Amniotic epithelial cell (primary cell): ENCODE results near the gene NR2F6.

Experiments
- DNase-seq: peaks from one replicate; pipeline ENCODE4 v3.0.0-alpha.2; 2010; ENCODE audit warnings: low read depth

Gene NR2F6

DNA sequence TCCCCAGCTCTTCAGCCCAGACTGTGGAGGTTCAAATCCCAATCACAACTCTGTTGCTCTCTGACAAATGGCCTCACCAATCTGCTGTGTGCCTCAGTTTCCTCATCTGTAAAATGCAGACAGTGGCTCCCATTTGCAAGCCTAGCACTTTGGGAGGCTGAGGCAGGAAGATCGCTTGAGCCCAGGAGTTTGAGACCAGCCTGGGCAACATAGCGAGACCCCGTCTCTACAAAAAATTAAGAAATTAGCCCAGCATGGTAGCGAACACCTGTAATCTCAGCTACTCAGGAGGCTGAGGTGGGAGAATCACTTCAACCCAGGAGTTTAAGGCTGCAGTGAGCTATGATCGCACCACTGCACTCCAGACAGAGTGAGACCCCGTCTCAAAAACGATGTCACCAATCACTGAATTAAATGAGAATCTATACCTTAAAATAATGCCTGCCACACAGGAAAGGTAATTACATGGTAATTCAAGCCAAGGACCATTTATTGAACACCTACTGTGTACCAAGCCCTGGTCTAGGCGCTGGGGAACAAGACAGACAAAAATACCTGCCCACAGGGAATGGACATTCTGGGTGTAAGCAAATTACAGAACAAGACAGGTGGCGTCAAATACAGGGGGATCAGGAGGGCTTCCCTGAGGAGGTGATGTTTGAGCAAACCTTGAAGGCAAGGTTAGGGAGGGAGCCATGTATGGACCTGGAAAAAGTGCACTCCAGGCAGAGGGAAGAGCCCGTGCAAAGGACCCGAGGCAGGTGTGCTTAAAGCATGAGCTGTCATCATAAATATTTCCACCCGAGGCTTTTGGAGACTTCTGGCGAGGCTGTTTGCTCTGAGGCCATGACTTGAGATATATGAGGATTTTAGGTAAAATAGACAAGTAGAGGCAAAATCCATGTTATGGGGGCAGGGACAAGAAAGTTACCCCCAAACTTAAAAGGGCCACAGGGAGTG is 7.7 kb downstream of the NR2F6 start:
- DNase-seq = no peak

DNA sequence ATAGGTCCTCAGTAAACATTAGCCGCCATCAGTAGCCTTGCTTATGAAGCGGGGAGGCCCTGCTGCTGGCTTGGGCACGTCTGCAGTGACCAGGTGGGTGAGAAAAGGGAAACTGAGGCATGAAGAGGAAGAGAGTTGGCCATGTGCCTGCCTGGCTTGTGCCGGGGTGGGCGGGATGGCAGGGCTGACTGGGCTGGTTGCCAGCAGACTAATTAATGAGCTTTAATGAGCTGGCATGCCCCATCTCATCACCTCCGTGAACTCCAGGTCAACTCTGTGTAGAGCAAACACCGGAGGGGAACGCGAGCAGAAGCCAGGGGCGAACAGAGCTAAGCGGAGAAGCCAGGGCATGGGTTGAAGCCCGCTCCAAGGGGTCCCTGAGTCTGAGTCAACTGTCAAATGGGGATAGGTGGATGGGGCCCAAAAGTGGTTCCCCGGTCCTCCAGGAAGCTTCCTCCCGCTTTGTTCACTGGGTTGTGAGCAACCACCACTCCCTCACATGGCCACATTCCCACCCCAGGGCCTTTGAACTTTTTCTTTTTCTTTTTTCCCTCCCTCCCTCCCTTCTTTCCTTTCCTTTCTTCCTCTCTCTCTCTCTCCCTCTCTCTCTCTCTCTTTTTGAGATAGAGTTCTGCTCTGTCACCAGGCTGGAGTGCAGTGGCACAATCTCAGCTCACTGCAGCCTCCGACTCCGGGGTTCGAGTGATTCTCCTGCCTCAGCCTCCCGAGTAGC is 8.7 kb downstream of the NR2F6 start:
- DNase-seq = no peak

DNA sequence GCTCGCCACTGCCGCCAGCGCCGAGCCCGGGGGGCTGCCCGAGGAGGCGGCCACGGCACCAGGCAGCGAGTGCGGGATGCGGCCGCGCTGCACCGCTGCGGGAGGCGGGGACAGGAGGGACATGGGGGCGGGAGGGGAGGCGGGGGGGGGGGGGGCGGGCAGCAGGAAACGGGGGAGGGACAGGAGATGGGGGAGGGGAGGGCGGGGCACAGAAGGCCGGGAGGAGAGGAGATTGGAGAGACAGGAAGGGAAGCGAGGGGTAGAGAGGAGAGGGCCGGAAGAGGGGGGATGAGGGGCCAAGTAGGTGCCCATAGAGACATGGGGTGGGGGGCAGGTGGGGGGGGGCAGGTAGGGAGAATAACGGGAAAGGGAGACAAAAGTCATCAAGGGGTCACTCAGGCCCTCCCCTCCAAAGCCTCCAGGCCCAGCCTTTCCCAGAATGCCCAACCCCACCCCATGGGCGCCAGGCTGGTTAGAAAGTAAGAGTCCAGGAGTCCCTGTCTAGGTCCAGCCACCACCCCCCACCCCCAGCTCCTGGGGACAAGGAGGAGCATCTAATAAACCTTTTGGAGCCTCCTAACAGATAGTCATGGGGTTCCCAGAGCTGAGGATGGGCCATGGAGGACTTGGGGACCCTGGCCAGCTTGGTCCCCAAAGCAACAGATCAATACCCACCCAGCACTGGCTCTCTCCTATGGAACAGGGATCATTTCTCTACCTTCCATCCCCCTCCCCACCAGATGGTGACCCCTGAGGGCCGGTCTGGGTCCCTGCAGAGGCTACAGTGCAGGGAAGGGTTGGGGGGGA is 9.5 kb downstream of the NR2F6 start:
- no peak for DNase-seq

DNA sequence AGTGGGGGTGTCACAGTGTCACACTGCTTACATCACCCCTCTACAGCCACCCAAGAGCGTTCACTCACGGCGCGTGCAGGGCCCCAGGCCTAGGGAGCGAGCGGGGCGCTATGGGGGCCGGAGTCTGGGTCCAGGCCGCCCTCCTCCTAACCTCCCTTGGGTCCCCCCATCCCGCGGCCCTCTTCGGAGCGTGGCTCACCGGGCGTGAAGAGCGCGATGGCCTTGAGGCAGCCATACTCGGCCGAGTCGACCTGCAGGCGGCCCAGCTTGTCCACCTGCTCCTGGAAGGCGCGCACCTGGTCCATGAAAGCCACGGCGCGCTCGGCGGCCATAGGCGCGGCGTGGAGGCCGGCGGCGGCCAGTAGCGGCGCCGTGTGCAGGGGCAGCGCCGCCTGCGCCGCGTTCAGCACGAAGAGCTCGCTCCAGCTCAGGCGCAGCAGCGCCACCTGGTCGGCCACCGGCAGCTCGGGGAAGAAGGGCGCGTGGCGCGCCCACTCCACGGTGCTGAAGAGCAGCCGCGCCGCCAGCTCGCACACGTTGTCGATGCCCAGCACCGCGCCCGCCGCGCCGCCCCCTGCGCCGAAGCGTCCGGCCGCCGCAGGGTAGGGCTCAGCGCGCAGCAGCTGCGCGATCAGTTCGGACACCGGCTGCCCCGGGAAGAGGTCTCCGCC is 10.3 kb downstream of the NR2F6 start:
- peak; percentile 74 for DNase-seq

DNA sequence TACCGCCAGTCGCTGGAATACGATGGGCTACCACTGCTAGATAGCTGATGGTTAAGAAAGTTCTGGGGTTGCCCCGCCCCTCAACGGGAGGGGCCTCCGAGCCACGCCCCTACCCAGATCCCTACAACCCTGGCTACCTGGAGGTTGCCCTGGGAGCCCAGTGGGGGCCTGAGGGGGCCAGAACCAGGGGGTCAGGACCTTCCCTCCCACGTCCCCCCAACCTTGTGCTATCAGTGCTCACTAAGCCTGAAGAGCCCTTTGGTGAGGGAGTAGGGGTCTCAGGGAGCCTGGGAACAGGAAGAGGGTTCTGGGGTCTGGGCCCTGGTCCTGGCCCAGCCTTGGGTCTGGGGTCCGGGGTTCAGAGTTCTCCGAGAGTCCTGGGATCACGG is 10.8 kb downstream of the NR2F6 start:
- DNase-seq = peak; percentile 47

DNA sequence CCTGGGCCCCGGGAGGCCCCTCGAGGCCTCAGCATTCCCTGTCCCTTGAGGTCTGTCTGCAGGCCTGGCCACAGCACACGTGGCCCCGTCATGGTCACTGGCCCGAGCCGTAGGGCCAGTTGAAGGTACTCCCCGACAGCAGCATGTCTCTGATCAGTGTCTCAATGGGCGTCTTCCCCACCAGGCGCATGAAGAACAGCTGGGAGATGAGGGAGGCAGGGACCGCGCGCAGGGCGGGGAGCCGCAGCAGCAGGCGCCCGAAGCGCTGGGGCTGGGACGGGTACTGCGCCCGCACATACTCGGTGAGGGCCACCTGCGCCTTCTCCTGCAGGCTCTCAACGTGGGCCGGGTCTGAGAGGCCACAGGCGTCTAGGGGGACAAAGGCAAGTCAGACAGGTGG is 13.5 kb downstream of the NR2F6 start:
- no peak for DNase-seq

DNA sequence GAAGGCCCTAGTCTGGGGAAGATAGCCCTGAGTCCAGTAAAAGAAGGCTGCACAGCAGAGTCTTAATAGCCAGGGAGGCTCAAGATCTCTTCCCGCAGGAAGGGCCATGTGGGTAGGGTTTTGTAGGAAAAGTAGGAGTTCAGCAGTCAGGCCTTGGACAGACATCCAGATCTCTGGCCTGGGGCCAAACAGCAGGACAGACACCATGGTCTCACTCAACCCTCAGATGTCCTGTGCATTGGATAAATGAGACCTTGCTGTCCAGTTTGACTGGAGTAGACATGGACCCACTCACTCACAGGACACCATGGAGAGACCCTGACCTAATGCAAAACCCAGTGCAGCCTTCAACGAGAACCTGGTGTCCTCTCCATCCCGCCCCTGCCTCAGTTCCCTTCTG is 15.8 kb downstream of the NR2F6 start:
- DNase-seq = no peak

DNA sequence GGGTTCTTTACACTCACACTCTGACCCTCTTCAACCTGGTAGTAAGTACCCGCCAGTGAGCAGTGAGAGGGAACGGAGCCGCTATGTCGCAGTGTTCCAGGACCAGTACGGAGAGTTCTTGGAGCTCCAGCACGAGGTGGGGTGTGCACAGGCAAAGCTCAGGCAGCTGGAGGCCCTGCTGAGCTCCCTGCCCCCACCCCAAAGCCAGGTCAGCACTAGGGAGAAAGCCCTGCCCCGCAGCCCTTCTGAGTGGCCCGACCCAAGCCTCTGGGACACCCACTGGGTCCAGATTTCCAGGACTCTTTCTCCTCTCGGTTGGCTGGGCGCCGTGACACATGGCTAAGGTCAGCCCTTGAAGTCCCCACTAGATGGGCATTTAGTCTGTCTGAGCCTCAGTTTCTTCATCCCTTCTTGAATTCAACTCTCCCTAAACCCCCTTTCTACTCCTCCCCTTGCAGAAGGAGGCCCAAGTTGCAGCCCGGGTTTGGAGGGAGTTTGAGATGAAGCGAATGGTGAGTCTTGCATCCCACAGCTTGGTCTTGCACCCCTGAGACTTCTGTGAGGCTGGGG is 17.8 kb downstream of the NR2F6 start:
- DNase-seq = no peak

DNA sequence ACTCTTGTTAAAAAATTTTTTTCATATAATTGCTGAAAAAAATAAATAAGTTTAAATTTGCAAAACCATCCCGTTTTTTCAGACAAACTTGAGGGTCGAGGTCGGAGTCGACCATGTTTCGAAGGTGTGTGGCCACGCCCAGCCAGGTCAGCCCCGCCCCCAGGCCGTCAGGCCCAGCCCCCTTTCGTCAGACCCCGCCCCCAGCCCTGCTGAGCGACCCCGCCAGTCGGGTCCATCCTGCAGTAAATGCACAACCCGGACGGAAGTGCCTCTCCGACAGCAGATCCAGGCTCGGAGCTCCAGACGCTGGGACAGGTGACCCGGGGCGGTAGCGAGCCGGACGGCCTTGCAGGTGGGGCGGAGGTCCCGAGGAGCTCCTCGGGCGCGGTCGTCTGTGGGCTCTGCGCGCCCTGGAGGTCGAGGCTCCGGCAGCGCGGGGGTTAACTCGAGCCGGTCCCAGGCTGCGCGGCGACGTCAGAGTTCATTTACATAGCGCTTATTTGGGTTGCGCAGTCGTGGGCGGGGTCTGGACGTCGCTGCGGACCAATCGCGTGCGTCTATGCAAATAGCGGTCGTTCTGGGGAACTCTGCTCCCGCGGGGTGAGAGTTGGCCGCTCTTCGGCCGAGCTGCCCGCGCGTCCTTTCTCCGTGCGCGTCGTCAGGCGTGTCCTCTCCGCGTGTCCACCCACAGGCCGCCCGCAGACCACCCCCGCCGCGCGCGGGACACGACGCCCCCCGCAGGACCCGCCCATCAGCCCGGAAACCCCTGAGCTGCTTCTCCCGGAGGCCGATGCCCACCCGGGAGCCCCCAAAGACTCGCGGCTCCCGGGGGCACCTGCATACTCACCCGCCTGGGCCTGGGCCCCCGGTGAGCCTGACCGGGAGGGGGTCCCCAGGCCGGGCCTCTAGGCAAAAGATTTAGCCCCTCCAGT is 19.5 kb downstream of the NR2F6 start, which contains the start of gene OCEL1:
TSS of gene OCEL1 (plus strand) at position 225 of the 932 bp plus-strand sequence. CDS start at position 247, 22 bp downstream.
- peak; percentile 97 for DNase-seq

DNA sequence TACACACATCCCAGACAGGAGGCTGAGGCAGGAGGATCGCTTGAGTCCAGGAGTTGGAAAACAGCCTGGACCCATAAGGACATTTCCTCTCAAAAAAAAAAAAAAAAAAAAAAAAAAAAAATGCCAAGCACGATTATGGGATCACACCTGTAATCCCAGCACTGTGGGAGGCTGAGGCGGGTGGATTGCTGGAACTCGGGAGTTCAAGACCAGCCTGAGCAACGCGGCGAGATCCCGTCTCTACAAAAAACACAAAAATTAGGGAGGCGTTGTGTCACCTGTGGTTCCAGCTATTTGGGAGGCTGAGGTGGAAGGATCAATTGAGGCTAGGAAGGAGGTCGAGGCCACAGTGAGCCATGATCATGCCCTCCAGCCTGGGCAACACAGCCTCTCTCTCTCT is 20.7 kb downstream of the NR2F6 start:
- no peak for DNase-seq

DNA sequence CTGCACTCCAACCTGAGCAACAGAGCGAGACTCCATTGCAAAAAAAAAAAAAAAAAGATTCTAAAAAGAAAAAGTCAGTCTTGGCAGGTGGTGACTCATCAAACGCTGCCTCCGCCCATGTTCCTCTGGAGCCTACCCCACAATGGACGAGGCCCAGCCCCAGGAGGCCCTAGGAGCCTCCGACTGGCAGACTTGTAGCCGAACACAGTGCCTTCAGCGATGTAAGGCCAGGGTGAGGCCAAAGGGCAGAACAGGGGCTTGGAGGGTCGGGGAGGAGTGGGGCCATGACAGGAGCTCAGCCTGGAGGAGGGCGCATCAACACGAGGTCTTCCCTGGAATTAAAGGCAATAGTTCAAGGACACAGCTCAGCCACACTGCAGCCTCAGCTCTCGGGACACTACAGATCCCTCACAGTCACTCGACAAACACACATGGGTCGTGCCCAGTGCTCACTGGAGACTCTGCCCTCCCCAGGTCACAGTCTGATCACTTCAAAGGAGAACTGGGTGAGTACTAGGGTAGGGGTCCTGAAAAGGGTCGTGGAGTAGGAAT is 25.4 kb downstream of the NR2F6 start:
- peak; percentile 82 for DNase-seq

DNA sequence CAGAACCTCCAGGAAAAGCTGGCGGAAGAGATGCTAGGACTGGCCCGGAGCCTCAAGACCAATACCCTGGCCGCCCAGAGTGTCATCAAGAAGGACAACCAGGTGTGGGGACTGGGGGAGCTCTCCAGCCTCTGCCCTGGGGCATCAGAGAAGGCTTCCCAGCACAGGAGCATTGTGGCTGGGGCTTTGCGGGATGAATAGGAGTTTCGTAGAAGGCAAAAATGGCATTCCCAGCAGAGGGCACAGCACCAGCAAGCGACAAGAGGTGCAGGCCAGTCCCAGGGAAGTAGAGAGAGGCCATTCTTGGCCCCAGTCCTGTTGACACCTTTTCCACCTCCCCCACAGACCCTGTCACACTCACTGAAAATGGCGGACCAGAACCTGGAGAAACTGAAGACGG is 26.4 kb downstream of the NR2F6 start:
- no peak for DNase-seq

DNA sequence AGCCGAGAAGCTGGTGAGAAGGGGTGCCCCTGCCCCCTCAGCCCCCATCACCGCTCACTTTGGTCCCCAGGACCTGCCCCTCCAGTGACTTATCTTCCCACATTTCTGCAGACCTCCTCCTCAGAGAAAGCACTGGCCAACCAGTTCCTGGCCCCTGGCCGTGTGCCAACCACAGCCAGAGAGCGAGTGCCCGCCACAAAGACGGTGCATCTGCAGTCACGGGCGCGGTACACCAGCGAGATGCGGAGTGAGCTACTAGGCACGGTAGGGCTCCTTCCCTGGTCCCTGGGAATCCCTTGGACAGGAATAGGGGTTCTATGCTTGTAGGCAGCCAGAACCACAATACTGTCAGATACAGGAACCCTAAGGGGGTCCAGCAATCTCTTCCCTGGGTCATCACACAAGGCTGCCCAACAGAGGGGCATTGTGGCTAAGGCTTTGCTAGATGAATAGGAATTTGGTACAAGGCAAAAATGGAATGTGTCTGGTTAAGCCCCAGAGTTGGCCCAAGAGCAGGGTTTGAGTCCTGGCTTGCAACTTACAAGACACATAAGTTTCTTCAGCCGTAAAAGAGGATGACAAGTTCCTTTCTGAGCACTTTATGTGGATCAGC is 29.6 kb downstream of the NR2F6 start:
- no peak for DNase-seq

DNA sequence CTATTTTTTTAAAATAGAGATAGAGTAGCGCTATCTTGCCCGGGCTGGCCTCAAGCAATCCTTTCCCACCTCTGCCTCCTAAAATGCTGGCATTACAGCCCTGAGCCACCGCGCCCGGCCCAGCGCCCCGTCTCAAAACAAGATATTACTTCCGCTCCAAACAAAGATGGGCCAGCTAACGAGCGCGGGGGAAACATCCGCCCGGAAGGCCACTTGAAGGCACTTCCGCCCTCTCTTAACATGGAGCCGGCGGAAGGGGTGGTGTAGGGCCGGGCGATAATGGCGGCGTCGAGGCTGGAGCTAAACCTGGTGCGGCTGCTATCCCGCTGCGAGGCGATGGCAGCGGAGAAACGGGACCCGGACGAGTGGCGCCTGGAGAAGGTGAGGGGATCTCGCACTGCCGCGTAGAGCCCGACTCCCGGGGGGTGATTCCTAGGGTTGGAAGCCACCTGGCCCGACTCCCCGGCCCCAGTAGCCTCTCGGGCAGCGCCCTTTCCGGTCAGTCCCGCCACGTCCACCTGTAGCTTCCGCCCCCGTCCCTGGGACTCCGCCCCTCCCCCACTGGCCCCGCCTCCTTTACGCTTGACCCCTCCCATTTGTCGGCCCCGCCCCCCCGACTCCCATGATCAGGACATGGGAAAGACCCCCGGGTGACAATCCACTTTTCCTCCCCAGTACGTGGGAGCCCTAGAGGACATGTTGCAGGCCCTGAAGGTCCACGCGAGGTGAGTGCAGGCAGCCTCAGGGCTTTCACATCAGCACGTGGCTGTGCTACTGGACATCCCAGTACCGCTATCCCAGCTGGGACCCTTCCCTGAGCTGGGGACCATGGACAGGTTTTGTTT is 30.4 kb downstream of the NR2F6 start, which contains the start of gene USE1:
TSS of gene USE1 (plus strand) at position 231 of the 845 bp plus-strand sequence. CDS start at position 280, 49 bp downstream.
- peak; percentile 89 for DNase-seq

DNA sequence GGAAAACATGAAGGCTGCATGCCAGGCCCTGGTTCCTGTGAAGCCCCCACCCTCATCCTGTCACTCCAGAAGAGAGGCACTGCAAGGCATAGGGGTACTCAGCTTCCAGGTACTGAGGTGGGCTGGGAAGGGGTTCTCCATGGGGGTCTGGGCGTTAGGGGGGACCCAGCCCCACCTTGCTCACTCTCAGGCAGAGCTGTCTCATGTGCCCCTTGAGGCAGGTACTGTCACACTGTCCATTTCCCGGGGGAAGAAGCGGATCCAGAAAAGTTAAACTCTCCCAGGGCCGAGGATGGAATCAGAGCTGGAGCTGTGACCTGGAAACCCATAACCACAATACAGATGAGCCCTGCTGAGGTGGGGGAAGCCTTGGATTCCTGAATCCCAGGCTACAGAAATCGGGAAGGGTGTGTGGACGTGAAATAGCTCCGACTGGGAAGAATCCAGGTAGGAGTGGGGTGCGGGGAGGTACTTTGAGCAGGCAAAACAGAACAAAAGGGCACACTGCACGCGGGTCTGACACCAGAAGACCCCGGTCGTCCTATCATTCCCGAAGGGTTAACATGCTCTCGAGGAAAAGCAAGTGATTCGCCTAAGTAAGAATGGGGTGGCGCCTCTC is 31.1 kb downstream of the NR2F6 start:
- no peak for DNase-seq

DNA sequence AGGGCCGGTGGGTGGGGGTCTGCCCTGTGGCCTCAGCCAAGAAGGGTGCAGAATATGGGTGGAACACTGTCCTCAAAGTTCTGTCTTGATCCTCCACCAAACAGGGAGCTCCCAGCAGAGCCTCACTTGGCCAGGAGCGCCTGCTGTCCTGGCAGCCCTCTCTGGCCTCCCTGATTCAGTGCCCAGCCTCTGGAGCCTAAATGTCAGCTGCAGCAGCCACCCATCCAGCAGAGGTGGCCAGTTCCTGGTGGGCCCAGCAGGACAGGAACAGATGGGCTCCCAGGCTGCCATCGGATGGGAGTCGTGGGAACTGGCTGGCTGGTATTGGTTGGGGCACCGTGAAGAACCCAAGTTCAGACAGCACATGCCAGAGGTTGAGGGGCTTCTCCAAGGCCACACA is 32.4 kb downstream of the NR2F6 start:
- DNase-seq = no peak

DNA sequence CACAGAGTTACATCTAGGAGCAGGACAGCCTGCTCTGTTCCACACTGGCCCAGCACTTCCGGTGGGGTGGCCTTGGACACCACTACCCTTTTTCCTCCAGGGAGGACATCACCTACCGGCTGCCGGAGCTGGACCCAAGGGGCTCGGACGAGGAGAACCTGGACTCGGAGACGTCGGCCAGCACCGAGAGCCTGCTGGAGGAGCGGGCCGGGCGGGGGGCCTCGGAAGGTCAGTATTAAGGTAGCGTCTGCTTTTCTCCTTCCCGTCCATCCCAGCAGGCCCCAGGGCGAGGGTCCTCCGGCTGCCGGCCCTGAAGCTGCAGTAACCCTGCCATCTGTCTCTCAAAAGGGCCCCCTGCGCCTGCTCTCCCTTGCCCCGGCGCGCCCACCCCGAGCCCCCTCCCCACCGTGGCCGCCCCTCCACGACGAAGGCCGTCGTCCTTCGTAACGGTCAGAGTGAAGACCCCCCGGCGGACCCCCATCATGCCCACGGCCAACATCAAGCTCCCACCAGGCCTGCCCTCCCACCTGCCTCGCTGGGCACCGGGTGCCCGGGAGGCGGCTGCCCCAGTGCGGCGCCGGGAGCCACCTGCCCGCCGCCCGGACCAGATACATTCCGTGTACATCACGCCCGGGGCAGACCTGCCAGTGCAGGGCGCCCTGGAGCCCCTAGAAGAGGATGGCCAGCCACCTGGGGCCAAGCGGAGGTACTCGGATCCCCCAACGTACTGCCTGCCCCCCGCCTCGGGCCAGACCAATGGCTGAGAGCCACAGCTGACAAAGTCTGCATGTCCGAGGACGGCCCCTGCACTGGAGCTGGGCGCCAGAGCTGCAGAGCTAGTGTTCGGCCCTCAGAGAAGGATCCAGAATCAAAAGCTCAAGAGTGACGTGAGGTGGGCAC is 33.9 kb downstream of the NR2F6 start:
- DNase-seq = no peak
